ENCODE data around the gene NAP1L4. TPM values are rescaled to one million over a fixed set of nuclear protein-coding genes. Genes with fewer than 3 reads are reported as not detected.

NAP1L4 gene
- total RNA-seq, 4 donors from 2014 or later, result 90.0 to 148 (median 125) TPM

DNA sequence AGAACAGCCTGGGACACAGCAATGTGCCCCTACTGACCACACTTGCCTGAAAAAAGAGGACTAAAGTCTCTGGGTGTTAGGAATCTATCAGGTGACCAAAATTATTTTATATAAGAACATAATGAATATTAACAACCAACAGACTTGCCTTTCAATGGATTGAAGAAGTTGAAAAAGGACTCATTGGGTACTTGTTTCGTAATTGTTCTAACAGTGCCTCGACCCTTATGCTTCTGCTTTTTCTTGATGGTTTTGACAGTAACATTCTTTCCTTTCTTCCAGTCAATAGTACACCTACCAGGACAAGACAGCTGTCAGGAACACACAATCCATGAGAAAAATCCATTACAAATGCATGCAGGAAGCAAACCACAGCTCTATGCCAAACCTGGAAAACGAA is 33.9 kb downstream of the NAP1L4 start:
- Histone ChIP-seq H3K27me3 (no peaks in the 10 kb centered on the region), H3K9me3 (no peaks in the 10 kb centered on the region), H3K36me3 (peaks cover 73 to 100% (median 92%) of the 10 kb centered on the region in 4 donors), H3K27ac (replicated peaks in 1 of 4) (no peak overlapping the region), H3K4me3 (no peak overlapping the region), H3K4me1 (peaks cover 0 to 13% (median 0%) of the 10 kb centered on the region in 4 donors)
- TF ChIP-seq POLR2AphosphoS5 (IDR thresholded peaks at IDR 0.05) (no peak), POLR2A (IDR thresholded peaks at IDR 0.05; ENCODE audit: low read depth) (no peak), EP300 (IDR thresholded peaks at IDR 0.05) (no peak)
- TF ChIP-seq, protein P1, sequence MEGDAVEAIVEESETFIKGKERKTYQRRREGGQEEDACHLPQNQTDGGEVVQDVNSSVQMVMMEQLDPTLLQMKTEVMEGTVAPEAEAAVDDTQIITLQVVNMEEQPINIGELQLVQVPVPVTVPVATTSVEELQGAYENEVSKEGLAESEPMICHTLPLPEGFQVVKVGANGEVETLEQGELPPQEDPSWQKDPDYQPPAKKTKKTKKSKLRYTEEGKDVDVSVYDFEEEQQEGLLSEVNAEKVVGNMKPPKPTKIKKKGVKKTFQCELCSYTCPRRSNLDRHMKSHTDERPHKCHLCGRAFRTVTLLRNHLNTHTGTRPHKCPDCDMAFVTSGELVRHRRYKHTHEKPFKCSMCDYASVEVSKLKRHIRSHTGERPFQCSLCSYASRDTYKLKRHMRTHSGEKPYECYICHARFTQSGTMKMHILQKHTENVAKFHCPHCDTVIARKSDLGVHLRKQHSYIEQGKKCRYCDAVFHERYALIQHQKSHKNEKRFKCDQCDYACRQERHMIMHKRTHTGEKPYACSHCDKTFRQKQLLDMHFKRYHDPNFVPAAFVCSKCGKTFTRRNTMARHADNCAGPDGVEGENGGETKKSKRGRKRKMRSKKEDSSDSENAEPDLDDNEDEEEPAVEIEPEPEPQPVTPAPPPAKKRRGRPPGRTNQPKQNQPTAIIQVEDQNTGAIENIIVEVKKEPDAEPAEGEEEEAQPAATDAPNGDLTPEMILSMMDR (IDR thresholded peaks at IDR 0.05), result no peak
- 83% methylated on average over 3 of the region's 3 CpGs for WGBS
- intact Hi-C loops (cut with DNase I), result no loop called here
- DNase-seq (ENCODE audit: extremely low spot score), result no peak

DNA sequence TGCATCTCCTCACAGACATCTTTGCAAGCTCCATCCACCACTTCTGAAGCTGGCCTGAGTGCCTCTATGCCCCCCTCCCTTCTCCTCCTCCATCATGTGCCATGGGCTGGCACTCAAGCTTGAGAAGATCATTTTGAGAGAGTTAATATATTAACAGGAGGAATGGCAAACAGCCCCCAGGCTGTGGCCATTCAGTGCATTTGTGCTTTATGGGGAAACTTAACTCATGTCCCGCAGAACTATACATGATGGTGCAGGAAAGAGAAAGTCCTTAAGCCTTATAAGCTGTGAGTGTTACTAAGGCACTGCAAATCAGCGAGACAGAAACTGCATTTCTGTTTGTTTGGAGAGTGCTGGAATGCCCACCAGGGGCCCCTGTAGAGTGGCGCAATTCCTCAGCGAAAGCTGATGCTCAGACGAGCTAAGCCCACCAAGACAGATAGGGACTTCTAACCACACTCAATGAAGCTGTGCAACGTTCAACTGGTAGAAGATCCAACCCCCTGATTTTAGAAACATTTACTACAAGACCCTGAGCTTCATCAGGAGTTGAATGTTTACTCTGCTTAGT is 36.1 kb downstream of the NAP1L4 start:
- H3K4me3 ChIP-seq, result no peak overlapping the region
- DNase-seq (ENCODE audit: extremely low spot score), result no peak
- TF ChIP-seq, protein P1 (IDR thresholded peaks at IDR 0.05), result no peak
- TF ChIP-seq POLR2A (IDR thresholded peaks at IDR 0.05; ENCODE audit: low read depth), result no peak
- TF ChIP-seq POLR2AphosphoS5 (IDR thresholded peaks at IDR 0.05), result no peak
- no peak for TF ChIP-seq EP300 (IDR thresholded peaks at IDR 0.05)
- H3K4me1 ChIP-seq, result peaks cover 13 to 16% (median 15%) of the 10 kb centered on the region in 4 donors
- H3K27me3 ChIP-seq, result no peaks in the 10 kb centered on the region
- H3K27ac ChIP-seq (replicated peaks in 1 of 4), result no peak overlapping the region
- peaks cover 80 to 100% (median 95%) of the 10 kb centered on the region in 4 donors for H3K36me3 ChIP-seq
- intact Hi-C loops (cut with DNase I), result no loop called here
- WGBS, result 70% methylated on average over 6 of the region's 6 CpGs
- no peaks in the 10 kb centered on the region for H3K9me3 ChIP-seq

DNA sequence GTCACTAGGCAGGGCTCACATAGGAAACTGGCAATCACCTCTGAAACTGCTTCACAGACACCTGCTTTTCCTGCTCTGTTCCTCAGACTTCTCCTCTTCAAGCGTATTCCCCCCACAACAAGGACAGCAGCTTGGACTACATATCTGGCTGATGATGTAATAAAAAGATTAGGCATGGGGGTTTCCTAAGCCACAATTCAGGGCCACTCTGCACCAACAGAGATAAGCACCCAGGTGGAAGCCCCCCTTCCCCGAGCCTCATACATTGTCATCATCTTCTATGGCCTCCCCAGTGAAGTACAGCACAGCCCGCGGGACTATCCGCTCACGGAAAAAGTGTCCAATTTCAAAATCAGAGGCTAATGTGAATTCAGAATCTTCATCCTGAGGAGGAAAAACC is 37.9 kb downstream of the NAP1L4 start:
- Histone ChIP-seq H3K9me3 (no peaks in the 10 kb centered on the region), H3K4me3 (no peak overlapping the region), H3K27ac (replicated peaks in 1 of 4) (no peak overlapping the region), H3K36me3 (peaks cover 78 to 100% (median 98%) of the 10 kb centered on the region in 4 donors), H3K27me3 (no peaks in the 10 kb centered on the region), H3K4me1 (peaks cover 2 to 19% (median 17%) of the 10 kb centered on the region in 4 donors)
- WGBS, result 90% methylated on average over 6 of the region's 6 CpGs
- TF ChIP-seq, protein P1 (IDR thresholded peaks at IDR 0.05), result no peak
- TF ChIP-seq POLR2AphosphoS5 (IDR thresholded peaks at IDR 0.05) (no peak), EP300 (IDR thresholded peaks at IDR 0.05) (no peak), POLR2A (IDR thresholded peaks at IDR 0.05; ENCODE audit: low read depth) (no peak)
- no peak for DNase-seq (ENCODE audit: extremely low spot score)
- intact Hi-C loops (cut with DNase I), result no loop called here

DNA sequence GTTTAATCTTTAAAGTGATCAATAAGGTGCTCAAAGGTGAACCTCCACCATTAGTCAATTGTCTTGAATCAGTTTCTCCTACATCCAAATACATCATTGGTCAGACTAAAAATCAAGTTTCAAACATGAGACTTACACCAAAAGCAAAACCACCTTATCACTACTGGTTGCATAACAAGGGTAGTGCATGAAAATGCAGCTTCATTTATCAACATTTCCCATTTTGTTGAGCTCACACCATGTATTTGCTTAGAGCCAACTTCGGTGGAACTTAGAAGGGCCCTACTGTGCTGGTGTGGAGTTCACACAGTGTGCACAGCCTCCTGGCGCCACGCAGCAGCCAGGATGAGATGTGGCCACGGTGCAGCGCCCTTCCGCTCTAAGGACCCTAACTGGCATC is 39.8 kb downstream of the NAP1L4 start:
- H3K4me1 ChIP-seq, result peaks cover 0 to 19% (median 17%) of the 10 kb centered on the region in 4 donors
- H3K27me3 ChIP-seq, result no peaks in the 10 kb centered on the region
- 74% methylated on average over 6 of the region's 6 CpGs for WGBS
- H3K27ac ChIP-seq (replicated peaks in 1 of 4), result peak overlapping the region in 2 of 4 donors; percentile 33 to 65
- H3K9me3 ChIP-seq, result no peaks in the 10 kb centered on the region
- no peak for TF ChIP-seq EP300 (IDR thresholded peaks at IDR 0.05)
- TF ChIP-seq POLR2A (IDR thresholded peaks at IDR 0.05; ENCODE audit: low read depth), result no peak
- TF ChIP-seq, protein P1 (IDR thresholded peaks at IDR 0.05), result no peak
- no peak for TF ChIP-seq POLR2AphosphoS5 (IDR thresholded peaks at IDR 0.05)
- no peak for DNase-seq (ENCODE audit: extremely low spot score)
- peaks cover 75 to 100% (median 98%) of the 10 kb centered on the region in 4 donors for H3K36me3 ChIP-seq
- intact Hi-C loops (cut with DNase I), result no loop called here
- no peak overlapping the region for H3K4me3 ChIP-seq
